H1 (cell line): Measurements from ENCODE around the gene GNG7. TPM values are rescaled to one million over a fixed set of nuclear protein-coding genes. Genes with fewer than 3 reads are reported as not detected.
A peak's percentile ranks its signal among the peaks of the same experiment; 100 is the strongest.

ENCODE experiments used
- CTCF ChIA-PET: fragments of 300-600 bp; sonication (Branson Sonifier 250); formaldehyde crosslinking; loops from one replicate; lab custom pipeline; 2021; ENCODE audit not compliant: partially characterized antibody; lab: Charles Lee
- POLR2A ChIA-PET: fragments of 300-600 bp; sonication (Branson Sonifier 250); formaldehyde crosslinking; loops from one replicate; lab custom pipeline; 2021; ENCODE audit warnings: inconsistent platforms; ENCODE audit not compliant: partially characterized antibody; lab: Charles Lee
- DNase-seq, 2 experiments: peaks; one replicate each; pipeline versions ENCODE4 v3.0.0 to v3.0.0-alpha.2; 2010 to 2022; ENCODE audit warnings: low spot score in 2 of 2, low read depth in 1 of 2, mixed read lengths in 1 of 2
- FAIRE-seq: peaks from 2 replicates; lab custom pipeline; 2011; peaks lifted over from hg19 to GRCh38; lab: Jason Lieb, UNC
- H2AFZ ChIP-seq: 2 replicates; pipeline ENCODE4 v1.8.1; 2012; ENCODE audit warnings: low read length, inconsistent platforms
- H2AK5ac ChIP-seq: 2 replicates; pipeline ENCODE4 v1.6.1; 2013; ENCODE audit warnings: low read depth, low read length
- H2BK120ac ChIP-seq: replicated peaks from 2 replicates; pipeline ENCODE3; 2013; ENCODE audit warnings: low read depth, low read length, inconsistent platforms
- H2BK12ac ChIP-seq: 2 replicates; pipeline ENCODE4 v1.6.1; 2013; ENCODE audit warnings: low read depth, low read length
- H2BK15ac ChIP-seq: 2 replicates; pipeline ENCODE4 v1.6.1; 2013; ENCODE audit warnings: low read length
- H2BK20ac ChIP-seq: 2 replicates; pipeline ENCODE4 v1.6.1; 2013; ENCODE audit warnings: low read length
- H2BK5ac ChIP-seq: 2 replicates; pipeline ENCODE4 v1.6.1; 2013; ENCODE audit warnings: low read depth, low read length
- H3K14ac ChIP-seq: 2 replicates; pipeline ENCODE4 v1.6.1; 2013; ENCODE audit warnings: inconsistent platforms; ENCODE audit not compliant: insufficient read length
- H3K18ac ChIP-seq: 2 replicates; pipeline ENCODE4 v1.6.1; 2013; ENCODE audit warnings: low read length; ENCODE audit errors: extremely low read depth
- H3K23ac ChIP-seq: 2 replicates; pipeline ENCODE4 v1.6.1; 2013; ENCODE audit warnings: inconsistent platforms; ENCODE audit not compliant: insufficient read length
- H3K23me2 ChIP-seq: 2 replicates; pipeline ENCODE4 v1.6.1; 2013; ENCODE audit warnings: low read depth, low read length
- H3K27ac ChIP-seq: 2 replicates; pipeline ENCODE4 v1.6.1; 2011; ENCODE audit warnings: low read depth, low read length, inconsistent platforms
- H3K27me3 ChIP-seq, 4 experiments: replicated peaks in 1 of 4; 1 replicate in 1 of 4; 2 replicates in 3 of 4; pipeline versions ENCODE4 v1.6.1 to v1.8.1; 2011 to 2013; ENCODE audit warnings: low read length in 3 of 4, mild to moderate bottlenecking in 3 of 4, inconsistent platforms in 2 of 4, mixed read lengths in 2 of 4, moderate library complexity in 1 of 4; ENCODE audit not compliant: control insufficient read depth in 3 of 4, insufficient read depth in 3 of 4; ENCODE audit errors: extremely low read depth in 1 of 4
- H3K36me3 ChIP-seq, 4 experiments: 2 replicates each; pipeline versions ENCODE4 v1.6.1 to v1.8.1; 2011 to 2013; ENCODE audit warnings: mild to moderate bottlenecking in 4 of 4, low read length in 3 of 4, moderate library complexity in 2 of 4, control low read depth in 1 of 4, inconsistent platforms in 1 of 4; ENCODE audit not compliant: insufficient read depth in 4 of 4, control insufficient read depth in 2 of 4
- H3K4ac ChIP-seq: replicated peaks from 2 replicates; pipeline ENCODE3; 2013; ENCODE audit warnings: low read length, low read depth, mixed read lengths, inconsistent platforms; ENCODE audit not compliant: insufficient read length
- H3K4me1 ChIP-seq, 4 experiments: replicated peaks in 1 of 4; 1 replicate in 1 of 4; 2 replicates in 3 of 4; pipeline versions ENCODE4 v1.6.1 to v1.8.1; 2011 to 2013; ENCODE audit warnings: low read length in 3 of 4, inconsistent platforms in 2 of 4, mixed read lengths in 1 of 4; ENCODE audit not compliant: insufficient read depth in 4 of 4, control insufficient read depth in 3 of 4
- H3K4me2 ChIP-seq, 2 experiments: 2 replicates each; pipeline versions ENCODE4 v1.6.1 to v1.8.1; 2011 to 2013; ENCODE audit warnings: low read depth in 2 of 2, low read length in 2 of 2, control low read depth in 1 of 2, inconsistent platforms in 1 of 2, mild to moderate bottlenecking in 1 of 2; ENCODE audit not compliant: insufficient read depth in 1 of 2
- H3K4me3 ChIP-seq, 4 experiments: fragments of 200-600, 300-600 bp in 1 of 4; sonication (generic), shearing (Covaris generic), sonication (Bioruptor Twin) in 1 of 4; 2 replicates each; pipeline versions ENCODE4 v1.5.1 to v1.8.1; 2011 to 2016; ENCODE audit warnings: low read length in 4 of 4, low read depth in 3 of 4, control low read depth in 2 of 4, inconsistent platforms in 2 of 4, mild to moderate bottlenecking in 2 of 4, mixed read lengths in 1 of 4, moderate library complexity in 1 of 4; ENCODE audit not compliant: insufficient read depth in 2 of 4; ENCODE audit errors: extremely low read depth in 1 of 4
- H3K56ac ChIP-seq: replicated peaks from 2 replicates; pipeline ENCODE3; 2013; ENCODE audit warnings: low read depth, mild to moderate bottlenecking, mixed read lengths, low read length, inconsistent platforms; ENCODE audit not compliant: insufficient read length
- H3K79me1 ChIP-seq: 2 replicates; pipeline ENCODE4 v1.6.1; 2013; ENCODE audit warnings: low read depth, low read length, control low read depth
- H3K79me2 ChIP-seq, 2 experiments: 2 replicates each; pipeline versions ENCODE4 v1.6.1 to v1.8.1; 2012 to 2013; ENCODE audit warnings: low read length in 2 of 2, mild to moderate bottlenecking in 2 of 2, inconsistent platforms in 1 of 2; ENCODE audit not compliant: insufficient read depth in 2 of 2, control insufficient read depth in 1 of 2
- H3K9ac ChIP-seq, 4 experiments: replicated peaks in 1 of 4; 1 replicate in 1 of 4; 2 replicates in 3 of 4; pipeline versions ENCODE4 v1.6.1 to v1.8.1; 2011 to 2013; ENCODE audit warnings: low read depth in 3 of 4, low read length in 3 of 4, control low read depth in 2 of 4, mild to moderate bottlenecking in 2 of 4, moderate library complexity in 2 of 4, inconsistent platforms in 1 of 4; ENCODE audit errors: extremely low read depth in 1 of 4
- H3K9me3 ChIP-seq, 2 experiments: 2 replicates each; pipeline versions ENCODE4 v1.6.1 to v1.8.1; 2012 to 2013; ENCODE audit warnings: mild to moderate bottlenecking in 2 of 2, moderate library complexity in 2 of 2, control low read depth in 1 of 2, inconsistent platforms in 1 of 2, low read depth in 1 of 2, low read length in 1 of 2, mixed read lengths in 1 of 2; ENCODE audit not compliant: insufficient read depth in 2 of 2
- H4K20me1 ChIP-seq, 2 experiments: replicated peaks in 1 of 2; 2 replicates each; pipeline versions ENCODE3 to v1.8.1; 2011 to 2013; ENCODE audit warnings: inconsistent platforms in 2 of 2, low read length in 2 of 2, mild to moderate bottlenecking in 1 of 2; ENCODE audit not compliant: insufficient read depth in 2 of 2, control insufficient read depth in 1 of 2
- H4K5ac ChIP-seq: 2 replicates; pipeline ENCODE4 v1.6.1; 2013; ENCODE audit warnings: low read length, low read depth, mixed read lengths, inconsistent platforms; ENCODE audit not compliant: insufficient read length
- H4K8ac ChIP-seq: 2 replicates; pipeline ENCODE4 v1.8.0; 2013; ENCODE audit warnings: mild to moderate bottlenecking, moderate library complexity, low read length, inconsistent platforms; ENCODE audit not compliant: insufficient read depth; ENCODE audit errors: extremely low read depth
- H4K91ac ChIP-seq: replicated peaks from 2 replicates; pipeline ENCODE3; 2013; ENCODE audit warnings: low read length, mixed read lengths, inconsistent platforms; ENCODE audit not compliant: insufficient read length
- FOSL1 ChIP-seq: IDR thresholded peaks from 2 replicates; pipeline ENCODE4 v1.6.1; 2011; ENCODE audit warnings: mild to moderate bottlenecking, low read depth, low read length, moderate library complexity; ENCODE audit not compliant: insufficient read depth
- JUN ChIP-seq: IDR thresholded peaks from 2 replicates; pipeline ENCODE4 v1.6.1; 2011; ENCODE audit warnings: low read depth, mild to moderate bottlenecking, improper control_type of control experiment, low read length
- KDM1A ChIP-seq: fragments of 200-600, 300-600 bp; sonication (generic); IDR thresholded peaks from 2 replicates; pipeline ENCODE4 v1.7.1; 2016; ENCODE audit warnings: mild to moderate bottlenecking, low read length, borderline replicate concordance
- WGBS, 2 experiments: shearing (Covaris generic) in 1 of 2; methylation state at CpG; one replicate each; pipeline versions ENCODE4 v1.1.6 to v1.1.7; 2013 to 2015; ENCODE audit warnings: low lambda C conversion rate in 2 of 2, mixed read lengths in 2 of 2, inconsistent platforms in 1 of 2, low coverage in 1 of 2, missing lambda C conversion rate in 1 of 2; ENCODE audit not compliant: insufficient replicate concordance in 2 of 2, insufficient coverage in 1 of 2, insufficient read length in 1 of 2; ENCODE audit errors: extremely low coverage in 1 of 2, missing lambda C conversion rate in 1 of 2; 5-methylcytosine and 5-hydroxymethylcytosine counted together
- polyA plus RNA-seq, 7 experiments: library from polyadenylated mRNA; depleted of rRNA in 3 of 7; stranded (reverse) in 5 of 7; unstranded in 2 of 7; fragments of >200 nt in 5 of 7; fragments of 200-250 nt in 2 of 7; gene quantifications; 1 replicate in 5 of 7; 2 replicates in 1 of 7; 4 replicates in 1 of 7; pipeline versions ENCODE4 v1.2.1 to v1.2.3, GENCODE V29; 2011 to 2013; ENCODE audit warnings: missing spikeins in 2 of 7, mixed read lengths in 2 of 7
- total RNA-seq: library from RNA; stranded (reverse); fragmentation: NEBNext Ultra II Directional; extraction: Animal tissue kit (Norgen Biotek cat#: 25700); gene quantifications from 2 replicates; pipeline ENCODE4 v1.2.1, GENCODE V29; 2021

The GNG7 gene
- total and polyA plus RNA-seq, 2 of the 8 experiments (the other 6 are each of a cell fraction or from before 2014, with no cell fraction given) = 2.8 to 7.8 TPM

DNA sequence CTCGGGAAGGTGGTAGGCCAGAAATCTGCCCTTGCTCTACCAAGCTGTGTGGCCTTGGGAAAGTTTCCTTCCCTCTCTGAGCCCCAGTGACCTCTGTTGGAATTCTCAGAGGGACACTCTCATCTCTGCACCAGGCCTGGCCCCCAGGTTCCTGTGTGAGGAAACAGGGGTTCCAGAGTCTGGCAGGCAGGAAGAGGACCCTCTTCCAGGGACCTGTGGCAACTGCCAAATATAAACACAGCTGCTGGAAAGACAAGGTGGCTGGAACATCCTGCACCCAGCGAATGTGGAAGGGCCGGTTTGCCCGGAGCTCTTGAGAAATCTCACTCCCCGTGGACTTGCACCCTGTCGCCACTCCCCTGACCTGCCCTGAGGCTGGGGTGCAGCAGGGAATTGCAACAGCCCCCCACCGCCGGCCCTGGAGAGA lies 173.8 kb downstream of the GNG7 start:
- Histone ChIP-seq H4K91ac (no peak overlapping the region), H2BK5ac (no peak overlapping the region), H3K4ac (no peak overlapping the region), H2BK12ac (no peak overlapping the region), H2BK15ac (no peak overlapping the region), H2AK5ac (no peak overlapping the region), H3K18ac (no peak overlapping the region), H3K9ac (no peak overlapping the region), H3K23me2 (no peaks in the 10 kb centered on the region; the same call in 1 of the 2 replicates), H3K9me3 (peaks cover 0 to 3% of the 10 kb centered on the region in 2 experiments; a peak in 1 of 4 replicates), H3K4me1 (peaks cover 0 to 13% (median 5%) of the 10 kb centered on the region in 4 experiments; a peak in 4 of 7 replicates), H4K8ac (no peak overlapping the region), H4K5ac (no peak overlapping the region), H3K79me2 (no peaks in the 10 kb centered on the region), H3K14ac (no peak overlapping the region), H3K79me1 (no peaks in the 10 kb centered on the region), H2AFZ (no peak overlapping the region), H4K20me1 (peaks cover 0 to 7% of the 10 kb centered on the region in 2 experiments), H3K27me3 (no peaks in the 10 kb centered on the region), H2BK20ac (no peak overlapping the region), H2BK120ac (no peak overlapping the region), H3K4me3 (no peak overlapping the region), H3K27ac (no peak overlapping the region), H3K36me3 (no peaks in the 10 kb centered on the region), H3K4me2 (no peak overlapping the region), H3K56ac (no peak overlapping the region), H3K23ac (no peak overlapping the region)
- ChIA-PET CTCF (interaction anchor here (0.6 to 1.1 kb wide), 2 partner anchors 10 to 55 kb away, joined by 3 to 4 read pairs; no protein-coding TSS in a partner anchor), POLR2A (interaction anchor here (0.6 to 3.1 kb wide), 5 partner anchors 12 to 147 kb away, joined by 3 to 18 read pairs (median 5); partner anchors contain the start of gene GADD45B)
- DNase-seq (no peak), FAIRE-seq (no peak)
- peak; percentile 33; the same call in 1 of the 2 replicates for TF ChIP-seq KDM1A
- TF ChIP-seq JUN = no peak
- no peak for TF ChIP-seq FOSL1
- 80% methylated on average over 8 of the region's 8 CpGs; no CpG with 5 or more reads in 1 of the 2 experiments for WGBS, 2 experiments
